SKM-1 treated with dmso at 0.1 percent for 144 hours (cell line): Measurements from ENCODE around the gene HIPK2.

Experiments
- DNase-seq: peaks from one replicate; lab custom pipeline; 2025; ENCODE audit not compliant: unreplicated experiment; lab: John Stamatoyannopoulos, UW

Gene HIPK2

GRCh38 chr7:139698278-139698677 lies 79.5 kb downstream of the HIPK2 start:
- no peak for DNase-seq

DNA sequence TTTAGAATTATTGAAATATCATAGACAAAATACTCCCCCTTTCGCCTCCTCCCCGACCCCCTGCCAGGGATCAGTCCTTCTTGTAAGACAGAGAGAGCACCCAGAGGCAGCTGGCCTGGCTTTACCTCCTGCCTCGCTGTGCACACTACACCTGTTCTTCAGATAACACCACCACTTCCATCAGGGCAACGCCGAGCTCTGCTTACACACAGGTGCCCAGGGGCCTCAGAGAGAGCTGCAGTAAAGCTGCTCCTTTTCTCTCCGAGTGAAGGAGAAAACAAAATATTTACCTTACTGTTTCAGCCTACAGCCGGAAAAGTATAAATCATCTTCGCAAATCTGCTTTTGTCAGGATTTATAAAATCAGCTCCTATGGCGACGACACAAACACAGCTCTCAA lies 80.7 kb downstream of the HIPK2 start:
- no peak for DNase-seq

DNA sequence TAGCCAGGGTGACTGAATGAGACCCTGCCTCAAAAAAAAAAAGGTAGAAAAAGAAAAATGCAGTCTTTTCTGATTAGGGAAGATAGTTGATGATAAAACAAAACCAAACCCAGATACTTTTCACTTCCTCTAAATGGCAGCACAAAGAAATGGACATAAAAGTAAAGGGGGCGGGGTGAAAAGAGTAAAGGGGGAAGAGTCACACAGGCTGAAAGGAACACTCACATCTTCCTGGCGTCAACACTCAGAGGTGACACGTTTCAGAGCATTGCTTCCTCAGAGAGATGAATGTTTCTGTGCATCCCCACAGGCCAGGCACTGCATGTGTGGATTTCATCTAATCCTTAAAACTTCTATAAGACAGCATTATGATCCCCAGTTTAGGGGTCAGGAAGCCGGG lies 81.2 kb downstream of the HIPK2 start:
- no peak for DNase-seq

GRCh38 chr7:139695588-139695987 lies 82.2 kb downstream of the HIPK2 start:
- DNase-seq: no peak

GRCh38 chr7:139695051-139695450 lies 82.7 kb downstream of the HIPK2 start:
- no peak for DNase-seq

GRCh38 chr7:139694389-139694676 lies 83.5 kb downstream of the HIPK2 start:
- no peak for DNase-seq

DNA sequence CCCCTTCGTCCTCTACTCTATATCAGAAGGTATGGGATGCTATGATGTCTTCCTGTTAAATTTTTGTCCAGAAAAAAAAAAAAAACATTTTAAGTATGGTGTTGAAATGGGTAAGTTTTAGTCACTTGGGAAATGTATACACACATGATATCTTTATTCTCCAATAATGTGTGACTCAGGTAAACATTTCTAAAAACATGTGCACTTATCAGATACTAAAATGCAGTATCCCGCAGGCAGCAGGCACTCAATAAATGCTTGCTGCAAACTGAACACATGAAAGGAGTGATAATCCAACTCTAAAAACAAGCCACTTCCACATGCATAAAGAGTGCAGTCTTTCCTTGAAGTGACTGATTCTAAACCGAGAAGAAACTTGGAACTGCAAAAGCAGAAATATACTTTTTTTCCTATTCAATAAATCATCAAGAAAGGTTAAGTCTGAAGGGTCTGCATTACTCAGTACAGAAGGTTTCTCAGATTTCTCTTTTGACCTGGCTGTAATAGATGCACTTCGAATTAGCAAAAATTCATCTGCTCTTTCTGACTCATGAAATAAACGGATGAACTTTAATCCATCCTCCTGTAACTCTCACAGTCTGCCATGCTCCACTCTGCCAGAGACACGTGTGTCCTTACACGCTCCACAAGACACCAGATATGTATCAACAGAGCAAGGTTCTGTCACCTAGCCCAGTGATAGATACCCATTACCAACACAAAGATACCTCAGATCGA lies 84.0 kb downstream of the HIPK2 start:
- no peak for DNase-seq

GRCh38 chr7:139692723-139693122 lies 85.1 kb downstream of the HIPK2 start:
- no peak for DNase-seq

DNA sequence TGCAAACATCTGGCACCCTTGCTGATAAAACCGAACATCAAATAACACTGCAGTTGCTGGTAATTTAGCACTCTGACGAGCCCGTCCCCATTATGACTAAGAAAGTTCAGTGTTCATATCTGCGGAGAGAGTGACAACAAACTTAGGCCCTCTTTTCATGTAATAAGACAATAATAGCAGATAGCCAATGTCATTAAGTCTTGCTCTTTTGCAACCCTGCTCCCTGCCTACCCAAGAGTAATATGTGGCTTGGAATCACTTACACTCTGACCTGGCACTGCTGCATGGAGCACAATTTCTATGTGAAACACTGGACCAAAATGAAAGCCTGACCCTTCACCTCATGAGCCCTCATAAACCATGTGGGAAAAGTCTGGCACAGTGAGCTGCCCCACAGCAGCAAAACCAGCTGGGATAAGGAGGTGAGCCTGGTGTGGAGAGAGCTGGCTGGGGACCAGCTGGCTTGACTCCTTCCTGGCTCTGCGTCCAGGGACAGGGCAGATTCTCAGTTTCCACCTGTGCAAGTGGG lies 86.5 kb downstream of the HIPK2 start:
- DNase-seq: no peak

DNA sequence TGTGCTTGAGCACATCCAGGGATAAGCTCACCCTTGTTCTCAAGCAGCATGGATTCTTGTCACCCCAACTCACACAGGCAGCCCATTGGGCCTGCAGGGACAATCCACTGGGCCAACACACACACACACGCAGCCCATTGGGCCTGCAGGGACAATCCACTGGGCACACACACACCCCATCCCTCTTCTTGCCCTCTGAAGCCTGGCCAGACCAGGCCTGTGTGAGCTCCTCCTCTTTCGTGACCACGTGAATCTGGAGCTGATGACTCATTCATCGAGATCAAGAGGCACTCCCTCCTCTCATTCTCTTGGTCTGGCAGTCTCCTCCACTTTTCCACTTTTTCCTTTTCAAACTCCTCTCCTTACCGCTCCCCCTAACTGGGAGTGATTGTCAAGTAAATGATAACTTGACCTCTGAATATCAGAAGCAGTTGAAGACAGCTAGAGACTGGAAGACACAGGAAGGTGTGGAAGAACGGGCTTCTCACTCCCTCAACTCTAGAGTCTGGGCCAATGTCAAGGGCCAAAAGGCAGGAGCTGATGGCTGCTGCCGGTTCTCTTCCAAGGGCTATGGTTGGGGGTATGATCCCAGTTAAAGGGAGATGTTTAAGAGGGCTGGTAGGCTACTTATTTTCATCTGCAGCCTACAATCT lies 89.7 kb downstream of the HIPK2 start:
- DNase-seq: no peak

DNA sequence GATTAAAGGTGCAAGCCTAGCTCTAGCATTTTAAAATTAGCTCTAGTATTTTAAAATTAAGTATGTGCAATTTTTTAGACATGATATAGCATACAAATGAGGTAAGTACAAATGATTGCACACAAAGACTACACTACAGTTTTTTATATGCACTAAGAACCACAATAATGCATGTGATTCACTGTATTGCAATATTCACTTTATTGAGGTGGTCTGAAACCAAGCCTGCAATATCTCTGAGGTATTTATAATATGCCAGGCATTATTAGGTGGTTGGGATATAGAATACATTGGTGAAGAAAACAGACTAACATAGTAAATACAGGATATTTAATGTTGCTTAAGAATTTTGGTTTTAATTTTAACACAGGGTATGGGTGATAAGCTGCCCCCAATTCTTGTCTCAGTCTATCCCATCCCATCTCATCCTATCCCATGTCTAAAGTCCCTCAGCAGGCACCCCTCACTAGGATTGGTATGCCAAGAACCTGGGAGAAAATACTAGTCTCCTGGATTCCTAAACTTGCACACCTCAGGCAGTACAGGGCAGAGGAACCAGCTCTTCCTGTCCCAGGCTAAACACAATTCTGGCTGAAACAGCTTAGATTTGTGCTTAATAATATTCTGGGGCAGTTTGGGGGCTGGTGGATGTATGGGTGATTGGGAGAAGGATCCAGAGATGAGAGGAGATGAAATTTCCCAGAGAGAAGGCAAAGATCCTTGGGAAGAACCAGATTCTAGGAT lies 90.4 kb downstream of the HIPK2 start:
- DNase-seq: no peak

DNA sequence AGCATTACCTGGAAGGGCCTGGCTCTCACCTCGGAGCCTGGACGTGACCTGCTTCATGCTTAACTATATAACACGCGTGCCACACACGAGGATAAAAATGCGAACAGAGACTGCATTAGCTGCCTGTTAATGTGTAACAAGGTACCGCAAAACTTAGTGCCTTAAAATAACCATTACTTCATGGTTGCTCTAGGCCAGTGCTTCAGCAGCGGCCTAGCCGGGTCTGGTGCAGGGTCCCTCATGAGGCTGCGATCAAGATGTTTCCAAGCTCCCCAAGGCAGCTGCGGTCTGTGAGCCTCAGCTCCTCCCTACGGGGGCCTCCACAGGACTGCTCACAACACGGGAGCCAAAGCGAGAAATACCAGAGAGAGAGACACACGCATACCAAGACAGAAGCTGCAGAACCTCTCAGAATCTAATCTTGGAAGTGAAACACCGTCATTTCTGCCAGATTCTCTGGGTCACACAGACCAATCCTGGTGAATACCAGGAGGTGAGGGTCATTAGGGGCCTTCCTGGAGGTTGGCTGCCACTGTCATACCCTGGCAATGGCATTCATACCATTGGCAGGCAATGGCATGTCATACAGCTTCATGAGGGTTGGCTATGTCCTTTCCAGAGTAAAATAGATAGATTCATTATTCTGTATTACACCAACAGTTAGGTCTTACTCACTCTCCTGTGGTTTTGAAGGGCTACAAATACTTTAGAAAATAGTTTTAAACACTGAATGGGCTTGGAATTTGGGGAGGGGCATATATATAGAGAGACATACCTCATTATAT lies 94.5 kb downstream of the HIPK2 start:
- DNase-seq: no peak

DNA sequence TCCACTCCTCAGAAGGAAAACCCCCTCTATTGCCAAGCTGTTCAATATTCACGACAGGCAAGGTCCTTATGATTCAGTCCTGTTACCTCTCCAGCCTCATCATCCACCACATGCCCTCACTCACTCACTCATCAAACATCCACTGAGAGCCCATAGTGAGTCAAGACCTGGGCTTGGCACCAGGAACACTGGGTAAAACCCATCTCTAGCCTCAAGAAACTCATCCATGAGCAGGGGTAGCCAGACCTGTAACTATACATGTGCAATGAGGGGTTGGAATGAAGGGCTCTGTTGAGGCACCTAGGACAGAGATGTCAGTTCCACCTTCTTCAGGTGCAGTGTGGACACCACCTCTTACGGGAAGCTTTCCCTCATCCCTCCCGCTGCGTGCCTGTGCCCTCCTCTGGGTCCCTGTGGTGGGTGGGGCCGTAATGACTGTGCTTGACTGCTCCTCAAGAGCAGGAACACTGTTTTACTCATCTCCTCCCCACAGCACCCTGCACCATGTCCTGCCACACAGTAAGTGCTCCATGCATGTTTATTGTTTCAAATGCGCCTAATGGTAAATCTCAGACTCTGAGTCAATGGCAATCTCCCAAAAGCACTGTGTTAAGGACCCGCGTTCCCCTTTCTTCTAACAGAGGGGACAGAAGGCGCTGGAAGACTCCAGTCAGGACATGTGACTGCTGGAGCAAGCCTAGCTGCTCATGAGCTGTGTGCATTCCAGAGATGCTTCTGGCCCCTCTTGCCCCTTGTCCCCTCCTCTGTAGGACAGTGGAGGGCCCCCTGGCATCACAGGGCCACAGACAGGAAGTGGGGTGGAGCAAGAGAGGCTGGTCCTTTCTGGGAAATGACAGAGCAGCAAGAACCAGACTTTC lies 95.4 kb downstream of the HIPK2 start:
- DNase-seq: no peak

GRCh38 chr7:139681812-139682135 lies 96.0 kb downstream of the HIPK2 start:
- DNase-seq: no peak

GRCh38 chr7:139681463-139681755 lies 96.4 kb downstream of the HIPK2 start:
- DNase-seq: no peak

GRCh38 chr7:139680676-139681462 lies 96.9 kb downstream of the HIPK2 start:
- no peak for DNase-seq

GRCh38 chr7:139679731-139680594 lies 97.8 kb downstream of the HIPK2 start:
- no peak for DNase-seq

DNA sequence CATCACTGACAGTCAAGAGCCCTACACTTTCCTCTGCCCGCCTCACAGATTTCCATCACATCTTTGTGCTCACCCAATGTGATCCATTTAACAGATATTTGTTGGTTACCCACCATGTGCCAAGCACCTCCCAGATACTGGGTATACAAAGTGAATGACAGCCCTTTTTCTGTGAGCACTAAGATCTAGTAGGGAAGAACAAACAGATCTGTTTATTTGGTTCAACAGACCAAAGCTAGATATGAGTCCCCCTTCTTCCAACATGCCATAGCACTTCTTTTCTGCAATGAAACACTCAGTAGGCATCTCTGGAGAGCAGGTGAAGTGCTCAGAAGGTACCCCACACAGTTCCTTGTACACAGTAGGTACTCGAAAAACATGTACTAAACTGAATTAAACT lies 101.4 kb downstream of the HIPK2 start:
- no peak for DNase-seq
